NCI-H2081 treated with DMSO at 0.1 percent for 48 hours (cell line): ENCODE results near the gene LYPD4.

Experiments used
- DNase-seq: peaks from one replicate; lab custom pipeline; 2025; lab: John Stamatoyannopoulos, UW

The LYPD4 gene

DNA sequence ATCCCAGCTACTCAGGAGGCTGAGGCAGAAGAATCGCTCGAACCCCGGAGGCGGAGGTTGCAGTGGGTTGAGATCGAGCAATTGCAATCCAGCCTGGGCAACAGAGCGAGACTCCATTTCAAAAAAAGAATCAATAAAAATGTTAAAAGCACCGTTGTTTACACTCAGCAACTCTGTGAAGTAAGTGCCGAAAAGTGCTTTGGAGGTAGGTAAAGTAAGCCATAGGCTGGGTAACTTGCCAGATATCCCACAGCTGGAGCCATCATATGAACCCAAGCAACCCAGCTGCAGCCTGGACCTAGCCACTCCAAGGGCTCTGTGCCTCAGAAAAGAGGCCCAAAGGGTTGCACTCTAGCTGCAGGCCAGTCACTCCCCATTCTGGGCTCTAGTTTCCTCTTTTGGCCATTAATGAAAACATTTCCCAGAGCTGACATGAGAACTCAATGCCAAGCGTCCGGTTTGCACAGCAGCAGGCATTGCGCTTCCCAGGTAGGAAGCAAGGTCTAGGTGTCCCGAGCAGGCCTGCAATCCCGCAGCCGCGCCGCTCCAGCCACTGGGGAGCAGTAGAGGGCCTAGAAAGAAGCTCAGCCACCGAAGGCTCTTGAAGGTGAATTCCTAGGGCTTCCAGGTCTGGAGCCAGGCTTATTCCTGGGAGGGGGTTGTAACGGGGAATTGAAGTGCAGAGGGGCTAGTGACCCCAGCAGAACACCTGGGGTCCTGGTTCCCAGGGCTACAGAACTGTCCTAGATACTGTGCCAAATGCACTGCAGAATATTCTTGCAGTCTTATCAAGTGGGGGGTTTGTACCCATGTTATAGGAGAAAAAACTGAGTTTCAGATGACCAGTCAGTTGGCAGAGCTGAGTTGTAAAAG, 28.5 kb upstream of the LYPD4 start:
- DNase-seq, result no peak

DNA sequence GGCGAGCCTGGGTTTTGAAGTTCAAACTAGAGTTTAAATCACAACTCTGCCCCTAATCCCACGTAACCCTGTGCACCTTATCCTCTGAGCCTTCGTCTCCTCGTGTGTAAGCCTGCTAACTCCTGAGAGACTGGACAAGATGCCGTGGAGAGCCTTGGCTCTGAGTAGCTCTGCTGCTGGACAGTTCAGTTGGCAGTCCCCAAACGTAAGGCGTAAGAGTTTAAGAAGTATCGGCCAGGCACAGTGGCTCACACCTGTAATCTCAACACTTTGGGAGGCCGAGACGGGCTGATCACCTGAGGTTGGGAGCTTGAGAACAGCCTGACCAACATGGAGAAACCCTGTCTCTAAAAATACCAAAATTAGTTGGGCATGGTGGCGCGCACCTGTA, 27.9 kb upstream of the LYPD4 start:
- no peak for DNase-seq

DNA sequence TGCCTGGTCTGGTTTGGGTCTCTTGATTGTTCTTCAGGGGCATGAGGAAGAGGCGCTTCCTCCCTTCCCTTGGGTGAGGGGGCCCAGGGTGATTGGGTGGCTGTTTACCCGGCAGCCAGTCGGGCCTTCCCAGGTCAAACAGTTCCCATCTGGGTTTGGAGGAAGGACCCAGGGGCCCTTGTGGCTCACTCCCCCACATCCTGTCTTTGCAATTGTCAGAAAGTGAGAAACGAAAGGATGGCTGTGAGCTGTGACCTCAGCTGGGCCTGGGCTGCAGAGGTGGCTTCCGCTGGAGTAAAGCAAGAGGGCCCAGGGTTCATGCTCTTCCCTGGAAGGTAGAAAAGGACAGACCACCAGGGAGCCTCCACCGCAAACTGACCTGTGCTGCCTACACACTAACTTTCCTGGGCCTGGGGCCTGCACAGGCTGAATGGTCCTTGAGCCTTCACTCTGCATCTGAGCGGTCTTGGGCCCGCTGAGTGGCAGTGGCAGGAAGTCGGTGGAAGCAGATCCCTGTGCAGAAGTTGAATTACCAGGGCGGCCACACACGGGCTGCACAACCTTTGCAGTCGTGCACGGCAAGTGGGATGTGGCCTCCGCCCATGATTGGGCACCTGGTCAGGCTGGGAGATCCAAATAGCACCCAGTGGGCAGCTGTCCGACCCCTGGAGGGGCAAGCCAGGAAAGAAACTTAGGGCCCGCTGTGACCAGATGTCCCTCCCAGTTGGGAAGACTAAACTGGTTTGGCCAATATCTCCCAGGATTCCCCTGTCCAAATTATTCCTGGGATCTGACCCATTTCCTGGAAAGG, 27.3 kb upstream of the LYPD4 start:
- no peak for DNase-seq

DNA sequence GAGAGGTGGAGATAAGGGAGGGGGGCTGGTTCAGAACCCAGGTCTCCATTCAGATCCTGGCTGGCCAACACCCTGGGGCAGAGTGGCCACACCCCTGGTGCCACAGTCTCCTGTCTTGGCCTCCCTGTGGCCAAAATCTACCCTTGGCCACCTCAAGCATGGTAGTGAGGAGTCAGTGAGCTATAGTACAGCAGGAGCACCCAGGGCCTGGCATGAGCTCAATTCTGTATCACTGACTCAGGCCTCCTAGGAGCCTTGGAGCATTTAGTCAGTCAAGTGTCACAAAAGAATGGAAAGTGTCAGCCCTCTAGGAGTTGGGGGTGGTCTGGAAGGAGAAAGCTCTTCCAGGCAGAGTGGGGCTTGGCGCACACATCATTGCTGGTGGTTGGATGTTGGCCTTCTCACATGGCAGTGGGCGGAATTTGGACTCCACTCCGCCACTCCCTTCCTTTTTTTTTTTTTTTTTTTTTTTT, 26.0 kb upstream of the LYPD4 start:
- DNase-seq, result no peak

DNA sequence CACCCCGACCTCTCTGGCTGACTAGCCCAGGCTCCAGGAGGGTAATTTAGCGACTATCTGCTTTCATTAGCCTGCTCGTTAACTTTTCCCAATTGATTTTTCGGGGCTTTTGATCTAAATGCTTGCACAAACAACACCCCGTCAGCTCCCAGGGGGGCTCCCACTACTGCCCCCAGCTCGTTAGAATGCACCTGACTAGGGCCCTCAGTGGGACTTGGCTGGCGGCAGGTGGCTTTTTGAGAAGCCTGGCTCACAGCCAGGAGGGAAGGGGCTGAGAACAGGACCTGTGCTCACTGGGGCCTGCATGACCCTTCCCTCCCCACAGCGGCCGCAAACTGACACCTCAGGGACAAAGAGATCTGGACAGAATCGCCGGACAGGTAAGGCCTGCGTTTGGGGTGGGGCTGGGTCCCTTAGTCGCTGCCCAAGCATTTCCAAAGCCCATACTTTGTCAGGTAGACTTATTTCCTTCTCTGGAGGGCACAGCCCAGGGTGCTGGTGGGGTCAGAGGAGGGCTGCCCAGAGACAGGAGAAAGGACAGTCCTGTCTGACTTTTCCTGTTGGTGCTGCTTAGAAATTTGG, 25.0 kb upstream of the LYPD4 start:
- no peak for DNase-seq

DNA sequence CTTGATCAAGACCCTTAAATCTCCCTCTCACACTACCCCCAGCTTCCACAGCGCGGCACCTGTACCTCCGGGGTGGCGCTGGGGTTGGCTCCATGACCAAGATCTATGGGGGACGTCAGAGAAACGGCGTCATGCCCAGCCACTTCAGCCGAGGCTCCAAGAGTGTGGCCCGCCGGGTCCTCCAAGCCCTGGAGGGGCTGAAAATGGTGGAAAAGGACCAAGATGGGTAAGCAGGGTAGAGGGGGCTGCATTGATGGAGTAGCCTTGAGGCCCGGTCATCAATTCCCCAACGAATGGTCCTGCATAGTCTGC, 24.5 kb upstream of the LYPD4 start:
- DNase-seq, result no peak

DNA sequence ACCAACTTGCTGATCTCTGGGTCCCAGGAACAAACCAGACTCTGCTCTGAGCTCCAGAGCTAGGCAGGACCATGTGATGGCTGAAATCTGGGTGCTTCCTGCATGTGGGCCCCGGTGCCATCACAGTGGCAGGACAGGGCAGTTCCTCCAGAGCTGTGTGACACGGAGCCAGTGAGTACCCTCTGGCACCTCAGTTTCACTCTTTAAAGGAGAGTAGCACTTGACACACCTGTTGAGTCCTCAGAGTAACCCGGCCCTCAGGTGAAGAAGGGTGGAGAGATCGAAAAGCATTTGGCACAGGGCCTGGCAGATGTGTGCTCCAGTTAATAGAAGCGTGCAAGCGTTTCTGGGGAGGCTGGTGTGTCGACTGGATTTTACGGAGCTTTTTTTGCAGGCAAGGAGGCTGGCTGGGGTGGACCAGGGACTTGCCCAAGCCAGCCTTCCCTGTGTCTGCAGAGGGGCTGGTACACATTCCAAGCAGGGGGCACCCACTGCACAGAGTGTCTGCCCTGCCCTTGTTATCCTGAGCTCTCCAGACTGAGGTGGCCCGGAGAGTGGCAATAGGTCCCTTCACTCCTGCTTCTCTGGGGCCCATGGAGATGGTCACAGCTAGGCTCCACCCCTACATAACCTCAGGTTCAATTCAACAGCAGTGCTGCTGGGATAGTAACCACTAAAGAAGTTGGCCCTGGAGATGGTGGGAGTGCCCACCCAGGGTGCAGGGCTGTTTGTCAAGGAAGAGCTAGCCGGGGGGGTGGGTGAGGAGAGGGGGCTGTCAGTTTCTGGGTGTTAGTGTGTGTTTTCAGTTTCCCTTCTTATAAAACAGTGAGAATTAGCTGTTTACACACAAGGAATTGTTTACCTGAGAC, 23.9 kb upstream of the LYPD4 start:
- no peak for DNase-seq

DNA sequence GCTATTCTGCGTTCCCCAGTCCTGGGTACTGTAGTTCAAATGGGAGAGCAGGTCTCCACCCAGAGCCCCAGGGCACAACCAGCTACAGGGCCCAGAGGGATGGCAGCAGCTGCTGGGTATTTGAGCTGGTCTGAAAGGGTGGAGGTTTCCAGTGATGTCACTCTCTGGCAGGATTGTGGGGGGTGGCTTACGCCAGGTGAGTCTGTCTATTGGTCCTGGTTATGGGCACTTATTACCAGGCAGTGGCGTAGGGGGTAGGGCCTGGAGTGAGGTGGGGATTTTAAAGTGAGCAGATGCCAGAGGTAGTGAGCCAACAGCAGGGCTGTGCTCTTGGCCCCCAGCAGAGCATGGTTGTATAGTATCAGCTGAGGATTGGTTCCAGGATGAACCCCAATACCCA, 21.8 kb upstream of the LYPD4 start:
- DNase-seq, result no peak

DNA sequence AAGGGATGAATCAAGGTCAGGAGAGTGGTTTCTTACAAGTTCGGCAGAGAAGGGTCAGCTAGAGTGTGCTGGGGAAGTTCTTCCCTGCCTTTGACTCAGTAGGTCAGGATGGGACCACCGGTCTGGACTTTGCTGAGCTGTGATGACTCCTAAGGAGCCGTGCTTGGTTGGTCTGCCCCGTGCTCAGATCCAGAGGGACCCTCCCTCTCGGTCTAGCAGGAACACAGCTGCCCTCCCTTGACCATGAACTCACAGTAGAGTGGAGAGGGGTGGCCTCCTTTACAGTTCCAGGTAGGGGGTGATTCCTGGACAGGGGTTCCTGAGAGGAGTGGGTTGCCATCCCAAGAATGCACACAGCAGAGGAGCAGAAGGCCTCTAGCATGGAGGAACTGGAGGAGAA, 19.9 kb upstream of the LYPD4 start:
- DNase-seq, result no peak

DNA sequence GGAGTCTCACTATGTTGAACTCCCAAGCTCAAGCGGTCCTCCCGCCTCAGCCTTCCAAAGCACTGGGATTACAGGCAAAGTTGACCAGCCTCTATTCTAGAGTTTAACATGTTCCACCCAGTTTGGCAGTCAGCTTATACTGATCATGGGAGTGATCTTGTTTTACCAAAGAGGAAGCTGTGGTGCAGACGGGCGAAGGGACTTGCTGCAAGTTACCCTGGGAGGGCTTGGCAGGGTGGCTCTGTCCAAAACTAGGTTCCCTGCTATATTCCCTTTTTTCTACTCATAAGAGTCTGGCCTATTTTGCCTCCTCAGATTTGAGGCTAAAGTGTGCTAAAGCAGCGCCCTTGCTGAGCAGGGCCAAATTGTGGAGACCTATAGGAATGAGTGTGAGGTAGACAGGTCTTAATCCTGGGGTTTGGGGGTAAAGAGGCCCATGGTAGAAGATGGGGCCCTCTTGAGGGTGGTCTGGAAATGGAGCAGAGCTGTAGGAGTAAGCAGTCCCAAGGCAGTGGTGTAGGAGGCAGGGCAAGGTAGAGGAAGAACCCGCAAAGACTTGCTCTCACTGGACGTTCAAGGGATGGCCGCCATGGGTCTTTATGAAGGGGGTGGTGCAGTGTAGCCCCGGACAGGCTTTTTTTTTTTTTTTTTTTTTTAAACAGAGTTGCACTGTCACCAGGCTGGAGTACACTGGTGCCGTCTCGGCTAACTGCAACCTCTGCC, 18.9 kb upstream of the LYPD4 start:
- no peak for DNase-seq

DNA sequence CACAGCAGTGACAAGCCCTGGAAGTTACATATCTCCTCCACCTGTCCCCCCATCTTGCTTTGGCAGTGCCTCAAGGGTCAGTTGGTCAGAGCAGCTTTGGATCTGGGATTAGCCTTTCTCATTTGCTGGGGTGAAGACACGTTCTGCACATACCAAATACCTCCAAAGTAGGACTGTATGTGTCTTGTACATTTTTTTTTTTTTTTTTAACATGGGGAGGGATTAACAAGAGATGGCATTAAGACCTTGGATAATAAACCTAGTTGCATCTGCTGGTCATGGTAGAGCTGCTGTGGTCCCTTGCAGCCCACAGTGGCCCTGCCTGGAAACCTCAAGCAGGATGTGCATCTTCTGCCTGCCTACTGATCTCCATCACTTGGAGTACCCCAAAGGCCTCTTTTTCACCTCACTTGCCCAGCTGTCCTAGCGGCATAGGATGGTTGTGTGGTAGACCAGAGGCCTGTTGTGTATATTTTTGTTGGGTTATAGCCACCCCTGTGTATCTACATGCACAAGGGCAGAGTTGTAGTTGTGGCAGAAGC, 18.0 kb upstream of the LYPD4 start:
- DNase-seq, result no peak

DNA sequence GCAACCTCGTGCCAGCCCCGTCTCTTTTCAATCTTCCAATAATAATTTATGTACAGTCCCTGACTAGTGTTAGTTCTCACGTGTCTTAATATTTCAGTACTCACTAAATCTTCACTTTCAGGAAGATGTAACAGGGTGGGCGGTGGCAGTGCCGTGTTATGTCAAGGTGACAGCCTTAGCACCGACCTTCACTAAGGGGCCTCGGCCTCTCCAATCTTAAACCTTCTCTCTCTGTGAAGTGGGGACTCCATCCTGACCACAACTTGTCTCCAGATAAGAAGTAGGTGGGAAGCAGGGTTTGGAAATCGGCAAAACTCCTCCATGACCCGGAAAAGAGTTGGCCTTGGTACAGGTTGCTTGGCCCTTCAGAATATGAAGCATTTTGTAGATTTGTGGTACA, 17.4 kb upstream of the LYPD4 start:
- no peak for DNase-seq

DNA sequence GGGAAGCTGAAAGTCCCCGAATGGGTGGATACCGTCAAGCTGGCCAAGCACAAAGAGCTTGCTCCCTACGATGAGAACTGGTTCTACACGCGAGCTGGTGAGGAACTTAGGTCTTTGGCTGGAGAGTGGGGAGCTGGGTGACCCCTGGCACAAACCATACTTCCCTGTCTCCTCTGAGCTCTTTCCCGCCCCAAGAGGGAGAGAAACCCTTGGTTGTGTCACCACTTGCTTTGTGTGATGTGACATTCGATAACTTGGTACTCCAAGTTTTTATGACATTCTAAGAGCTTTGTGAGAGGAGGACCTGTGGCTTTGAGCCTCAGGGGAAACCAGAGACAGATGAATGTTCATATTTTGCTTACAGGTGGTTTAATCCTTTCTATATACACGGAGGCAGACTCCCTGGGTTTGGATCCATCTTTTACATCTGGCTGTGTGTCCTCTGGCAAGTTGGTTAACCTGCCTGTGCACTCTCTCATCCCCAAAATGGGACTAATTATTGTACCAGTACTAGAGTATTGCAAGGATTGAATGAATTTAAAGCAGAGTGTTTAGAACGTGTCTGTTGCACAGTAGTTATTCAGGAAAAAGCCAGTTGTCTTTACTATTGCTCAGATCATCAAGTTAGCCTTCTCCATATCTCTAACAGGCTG, 16.8 kb upstream of the LYPD4 start:
- no peak for DNase-seq

DNA sequence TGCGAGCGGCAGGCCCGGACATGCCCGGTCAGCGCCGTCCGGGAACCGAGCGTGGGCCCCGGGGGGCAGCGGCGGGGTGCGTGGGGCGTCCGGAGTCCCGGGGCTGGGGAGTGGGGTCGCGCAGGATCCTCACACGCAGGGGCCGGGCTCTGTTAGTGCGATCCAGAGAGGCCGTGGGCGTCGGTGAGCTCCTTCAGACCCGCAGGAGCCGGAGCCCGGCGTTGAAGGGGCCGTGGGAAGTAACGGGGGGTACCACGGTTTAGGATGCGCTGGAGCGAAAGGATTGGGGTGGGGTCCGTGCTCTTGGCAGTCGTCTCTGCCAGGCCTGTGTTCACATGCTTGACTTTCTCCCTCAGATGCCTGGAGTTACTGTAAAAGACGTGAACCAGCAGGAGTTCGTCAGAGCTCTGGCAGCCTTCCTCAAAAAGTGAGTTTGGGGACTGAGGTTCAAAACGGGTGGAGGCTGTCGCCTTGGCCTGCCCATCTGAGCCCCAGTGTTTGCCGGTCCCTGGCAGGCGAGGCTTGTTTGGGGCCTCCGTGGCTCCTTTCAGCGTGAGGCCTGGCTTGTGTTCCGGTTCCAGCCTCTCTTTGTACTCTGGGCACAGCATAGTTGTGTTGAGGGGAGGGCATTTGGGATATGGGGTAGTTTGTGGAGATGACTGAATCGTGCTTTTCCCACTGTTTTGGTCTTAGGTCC, 16.1 kb upstream of the LYPD4 start:
- DNase-seq, result no peak

DNA sequence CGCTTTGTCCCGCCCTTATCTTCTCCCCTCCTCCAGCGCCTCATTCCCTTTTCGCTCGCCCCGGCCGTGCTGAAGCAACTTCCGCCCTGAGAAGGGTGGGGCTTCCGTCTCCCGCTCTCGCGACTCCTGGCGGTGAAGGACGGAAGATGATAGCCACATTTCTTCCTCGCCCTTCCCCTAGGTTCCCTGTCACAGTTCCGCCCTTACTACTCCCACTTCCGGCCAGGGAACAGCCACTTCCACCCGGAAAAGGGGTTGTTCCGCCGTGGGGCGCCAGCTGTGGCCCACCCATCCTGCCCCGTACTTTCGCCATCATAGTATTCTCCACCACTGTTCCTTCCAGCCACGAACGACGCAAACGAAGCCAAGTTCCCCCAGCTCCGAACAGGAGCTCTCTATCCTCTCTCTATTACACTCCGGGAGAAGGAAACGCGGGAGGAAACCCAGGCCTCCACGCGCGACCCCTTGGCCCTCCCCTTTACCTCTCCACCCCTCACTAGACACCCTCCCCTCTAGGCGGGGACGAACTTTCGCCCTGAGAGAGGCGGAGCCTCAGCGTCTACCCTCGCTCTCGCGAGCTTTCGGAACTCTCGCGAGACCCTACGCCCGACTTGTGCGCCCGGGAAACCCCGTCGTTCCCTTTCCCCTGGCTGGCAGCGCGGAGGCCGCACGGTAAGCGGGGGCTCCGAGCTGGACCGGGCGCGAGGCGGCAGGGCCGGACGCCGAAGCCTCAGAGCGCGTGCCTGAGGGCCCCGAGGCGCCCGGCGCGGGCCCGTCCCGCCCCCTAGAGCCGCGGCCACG, 15.3 kb upstream of the LYPD4 start, which contains the start of gene RPS19:
RPS19 (plus strand) TSS at position 638 of the 801 bp plus-strand sequence. CDS start 520 bp downstream, outside the sequence.
- DNase-seq, result peak; percentile 78

DNA sequence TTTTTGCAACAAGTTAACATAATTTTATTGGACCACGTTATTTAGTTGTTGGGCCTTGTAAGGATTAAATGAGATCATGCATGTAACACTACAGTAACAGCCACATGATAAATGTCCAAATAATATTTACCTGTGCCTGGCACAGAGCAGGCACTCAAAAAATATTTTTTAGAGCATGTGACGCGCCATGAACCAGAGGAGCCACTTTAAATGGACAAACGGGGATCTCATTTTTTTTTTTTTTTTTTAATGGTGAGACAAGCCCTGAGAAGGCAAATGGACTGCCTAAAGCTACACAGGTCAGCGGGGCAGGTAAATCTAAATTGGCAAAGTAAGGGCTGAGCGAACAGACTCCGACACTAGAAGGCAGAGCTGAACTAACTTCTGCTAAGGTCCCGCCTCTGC, 14.7 kb upstream of the LYPD4 start:
- no peak for DNase-seq

DNA sequence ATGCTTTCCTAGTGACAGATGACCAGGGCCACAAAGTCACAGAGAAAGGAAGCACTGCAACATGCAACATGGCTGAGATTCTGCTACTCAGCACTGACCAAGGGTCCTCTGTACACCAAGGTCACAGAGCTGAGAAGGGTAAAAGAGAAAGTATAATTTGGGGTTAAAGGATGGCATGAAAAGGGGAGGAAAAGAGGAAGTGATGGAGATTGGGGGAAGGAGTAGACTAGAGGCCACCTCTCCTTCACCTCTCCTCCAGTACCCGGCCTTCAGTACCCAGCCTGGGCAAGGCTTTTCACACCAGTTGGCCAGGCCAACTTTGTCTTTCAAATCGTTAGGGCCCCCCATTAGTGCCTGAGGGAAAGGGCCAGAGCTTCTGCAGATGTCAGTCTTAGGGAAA, 9.3 kb upstream of the LYPD4 start:
- no peak for DNase-seq

DNA sequence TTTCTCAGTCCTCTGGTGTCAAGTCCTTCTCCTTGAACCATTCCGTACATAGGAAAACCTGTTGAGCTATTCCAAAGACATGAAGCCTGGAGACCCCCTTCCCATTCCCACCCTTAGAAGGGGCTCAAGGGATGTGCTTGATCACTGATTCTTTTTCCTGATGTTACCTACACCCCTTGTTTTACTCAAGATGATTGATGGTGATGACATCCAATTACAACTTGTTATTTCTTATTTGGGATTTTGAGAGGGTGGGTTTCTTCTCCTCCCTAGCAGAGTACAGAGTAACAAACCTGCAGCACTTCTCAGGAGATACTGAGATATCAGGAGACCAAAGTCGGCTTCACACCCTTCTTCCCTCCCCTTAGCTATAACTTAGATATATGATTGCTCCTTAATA, 8.9 kb upstream of the LYPD4 start:
- no peak for DNase-seq

DNA sequence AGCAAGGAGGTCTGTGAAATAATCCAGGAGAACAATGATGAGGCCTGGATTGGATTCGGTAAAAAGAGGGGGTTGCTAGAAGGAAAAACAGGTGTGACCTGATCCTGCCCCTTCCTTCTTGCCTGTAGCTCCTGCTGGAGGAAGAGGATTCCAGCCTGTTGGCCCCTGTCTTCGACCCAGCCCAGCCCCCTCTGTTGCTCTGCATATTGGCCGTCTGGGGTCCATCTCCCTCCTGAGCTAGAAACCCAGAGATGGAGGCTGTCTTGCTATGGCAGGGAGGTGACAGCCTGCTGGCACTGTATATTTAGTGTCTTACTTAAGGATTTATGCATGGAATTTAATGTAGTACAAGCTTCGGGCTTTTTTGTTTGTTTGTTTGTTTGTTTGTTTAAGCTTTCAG, 7.0 kb upstream of the LYPD4 start:
- DNase-seq, result no peak
